IMR-90 (cell line): ENCODE data around the gene STRIP1. TPM values are rescaled to one million over a fixed set of nuclear protein-coding genes. Genes with fewer than 3 reads are reported as not detected.

ENCODE experiments used
- ATAC-seq: fragments of 200-7000 bp; cut with Tn5 transposase; 2 replicates; pipeline ENCODE4 v1.9.1; 2020; ENCODE audit warnings: low read depth, mild to moderate bottlenecking, moderate library complexity
- BruUV-seq: library from RNA; stranded (reverse); fragments of 400-500 nt; replicated peaks from 2 replicates; lab custom pipeline; 2021; lab: Mats Ljungman, UMichigan
- CTCF ChIA-PET: fragments of 300-600 bp; formaldehyde crosslinking; extraction: SDS; loops from one replicate; lab custom pipeline; 2021; ENCODE audit warnings: antibody characterized with exemption; lab: Yijun Ruan, JAX
- POLR2A ChIA-PET: fragments of 300-600 bp; sonication (Branson Sonifier 250); formaldehyde crosslinking; loops from one replicate; lab custom pipeline; 2022; ENCODE audit warnings: antibody characterized with exemption; ENCODE audit not compliant: unreplicated experiment; lab: Charles Lee
- DNase-seq: peaks from one replicate; pipeline ENCODE4 v3.0.0; 2013
- H2AFZ ChIP-seq: replicated peaks from 2 replicates; pipeline ENCODE3; 2013; ENCODE audit warnings: low read length, mild to moderate bottlenecking; ENCODE audit not compliant: poor library complexity
- H2AK5ac ChIP-seq: 2 replicates; pipeline ENCODE4 v1.6.1; 2013; ENCODE audit warnings: low read depth, low read length, inconsistent platforms
- H2AK9ac ChIP-seq: replicated peaks from 2 replicates; pipeline ENCODE3; 2013; ENCODE audit warnings: mild to moderate bottlenecking, low read depth, low read length, moderate library complexity; ENCODE audit not compliant: poor library complexity
- H2BK120ac ChIP-seq: 2 replicates; pipeline ENCODE4 v1.6.1; 2013; ENCODE audit warnings: low read depth, low read length, inconsistent platforms
- H2BK15ac ChIP-seq: 3 replicates; pipeline ENCODE4 v1.6.1; 2013; ENCODE audit warnings: low read depth, low read length, inconsistent platforms
- H2BK20ac ChIP-seq: 2 replicates; pipeline ENCODE4 v1.6.1; 2013; ENCODE audit warnings: low read depth, mild to moderate bottlenecking, inconsistent platforms, low read length, moderate library complexity
- H2BK5ac ChIP-seq: 2 replicates; pipeline ENCODE4 v1.6.1; 2013; ENCODE audit warnings: mild to moderate bottlenecking, low read depth, low read length, inconsistent platforms; ENCODE audit not compliant: poor library complexity, severe bottlenecking
- H3K14ac ChIP-seq: replicated peaks from 2 replicates; pipeline ENCODE4 v1.6.1; 2013; ENCODE audit warnings: low read depth, low read length, inconsistent platforms
- H3K18ac ChIP-seq: 2 replicates; pipeline ENCODE4 v1.6.1; 2013; ENCODE audit warnings: low read depth, low read length, control low read depth
- H3K23ac ChIP-seq: 2 replicates; pipeline ENCODE4 v1.6.1; 2013; ENCODE audit warnings: low read depth, low read length, inconsistent platforms
- H3K27ac ChIP-seq: 2 replicates; pipeline ENCODE4 v1.5.1; 2013; ENCODE audit warnings: mild to moderate bottlenecking, control low read depth, low read length; ENCODE audit not compliant: insufficient read depth
- H3K27me3 ChIP-seq: 2 replicates; pipeline ENCODE4 v1.6.1; 2013; ENCODE audit warnings: low read length; ENCODE audit not compliant: control insufficient read depth, insufficient read depth
- H3K36me3 ChIP-seq: 2 replicates; pipeline ENCODE4 v1.6.1; 2013; ENCODE audit warnings: low read length, mixed read lengths; ENCODE audit not compliant: control insufficient read depth, insufficient read depth
- H3K4ac ChIP-seq: 2 replicates; pipeline ENCODE4 v1.6.1; 2013; ENCODE audit warnings: low read depth, low read length, inconsistent platforms
- H3K4me1 ChIP-seq: 2 replicates; pipeline ENCODE4 v1.6.1; 2013; ENCODE audit warnings: low read length, mixed read lengths; ENCODE audit not compliant: control insufficient read depth, insufficient read depth
- H3K4me2 ChIP-seq: 2 replicates; pipeline ENCODE4 v1.6.1; 2013; ENCODE audit warnings: low read depth, mild to moderate bottlenecking, control low read depth, low read length, moderate library complexity
- H3K4me3 ChIP-seq: 2 replicates; pipeline ENCODE4 v1.5.1; 2013; ENCODE audit warnings: low read depth, mild to moderate bottlenecking, control low read depth, low read length, moderate library complexity; ENCODE audit not compliant: insufficient read depth
- H3K56ac ChIP-seq: 2 replicates; pipeline ENCODE4 v1.6.1; 2013; ENCODE audit warnings: low read length, inconsistent platforms; ENCODE audit not compliant: insufficient read depth; ENCODE audit errors: extremely low read depth
- H3K79me1 ChIP-seq, 2 experiments: 2 replicates each; pipeline ENCODE4 v1.6.1; 2013; ENCODE audit warnings: low read length in 2 of 2, inconsistent platforms in 1 of 2, low read depth in 1 of 2
- H3K9ac ChIP-seq: 2 replicates; pipeline ENCODE4 v1.6.1; 2013; ENCODE audit warnings: low read depth, low read length, control low read depth
- H3K9me1 ChIP-seq: 2 replicates; pipeline ENCODE4 v1.6.1; 2013; ENCODE audit warnings: low read length, inconsistent platforms; ENCODE audit not compliant: insufficient read depth
- H3K9me3 ChIP-seq: 2 replicates; pipeline ENCODE4 v1.6.1; 2013; ENCODE audit warnings: low read length; ENCODE audit not compliant: control insufficient read depth, insufficient read depth
- H4K20me1 ChIP-seq: 2 replicates; pipeline ENCODE4 v1.6.1; 2013; ENCODE audit warnings: low read length, inconsistent platforms; ENCODE audit not compliant: insufficient read depth
- H4K5ac ChIP-seq: 2 replicates; pipeline ENCODE4 v1.6.1; 2013; ENCODE audit warnings: mild to moderate bottlenecking, low read depth, low read length, control low read depth
- H4K8ac ChIP-seq, 2 experiments: 2 replicates each; pipeline ENCODE4 v1.6.1; 2013; ENCODE audit warnings: low read depth in 2 of 2, low read length in 2 of 2, control low read depth in 1 of 2, inconsistent platforms in 1 of 2
- H4K91ac ChIP-seq: 2 replicates; pipeline ENCODE4 v1.6.1; 2013; ENCODE audit warnings: low read depth, low read length, inconsistent platforms; ENCODE audit not compliant: insufficient read depth
- BHLHE40 ChIP-seq: fragments of 150-350 bp; IDR thresholded peaks from 2 replicates; pipeline ENCODE4 v1.6.1; 2016; ENCODE audit warnings: mild to moderate bottlenecking, low read depth, low read length
- MAFK ChIP-seq: IDR thresholded peaks from 2 replicates; pipeline ENCODE4 v1.6.1; 2012; ENCODE audit warnings: low read depth, low read length, improper control_type of control experiment
- MXI1 ChIP-seq: IDR thresholded peaks from 2 replicates; pipeline ENCODE4 v1.6.1; 2012; ENCODE audit warnings: low read depth, mild to moderate bottlenecking, low read length, moderate library complexity, borderline replicate concordance
- NFE2L2 ChIP-seq: fragments of 150-350 bp; IDR thresholded peaks from 2 replicates; pipeline ENCODE4 v1.6.1; 2016; ENCODE audit warnings: low read depth, mild to moderate bottlenecking, low read length
- RAD21 ChIP-seq: IDR thresholded peaks from 2 replicates; pipeline ENCODE4 v1.6.1; 2012; ENCODE audit warnings: low read length, improper control_type of control experiment
- SMC3 ChIP-seq: fragments of 150-350 bp; IDR thresholded peaks from 2 replicates; pipeline ENCODE4 v1.6.1; 2016; ENCODE audit warnings: low read depth, mild to moderate bottlenecking, antibody characterized with exemption, low read length, moderate library complexity
- WGBS, 2 experiments: methylation state at CpG; one replicate each; pipeline versions ENCODE4 v1.1.5 to v1.1.7; 2013; ENCODE audit warnings: missing lambda C conversion rate in 2 of 2; ENCODE audit not compliant: insufficient read length in 1 of 2; ENCODE audit errors: extremely low coverage in 2 of 2; 5-methylcytosine and 5-hydroxymethylcytosine counted together
- dilution Hi-C: fragments of 300-500 bp; cut with HindIII; formaldehyde crosslinking; loops from one replicate; pipeline ENCODE4 v1.14.3; 2018; ENCODE audit warnings: low sequenced_read_pairs; ENCODE audit not compliant: unreplicated experiment
- in situ Hi-C: fragments of 300-500 bp; cut with MboI; formaldehyde crosslinking; loops from 3 replicates; pipeline ENCODE4 v1.14.3; 2019; ENCODE audit warnings: low sequenced_read_pairs, inconsistent platforms, mixed read lengths
- intact Hi-C: fragments of 100-400 bp; cut with micrococcal nuclease; formaldehyde crosslinking; loops from 2 replicates; pipeline ENCODE4 v1.10.0; 2022
- polyA plus RNA-seq, 3 experiments: library from polyadenylated mRNA; depleted of rRNA; stranded (reverse); fragments of >200 nt; gene quantifications; 2 replicates each; pipeline ENCODE4 v1.2.3, GENCODE V29; 2012; ENCODE audit warnings: low replicate concordance in 1 of 3
- total RNA-seq: library from RNA; depleted of rRNA; stranded (reverse); fragments of >200 nt; gene quantifications from 2 replicates; pipeline ENCODE4 v1.2.3, GENCODE V29; 2012

The STRIP1 gene
- total and polyA plus RNA-seq, 2 of the 4 experiments (the other 2 are of a cell fraction), result 30.4 to 33.5 TPM

DNA sequence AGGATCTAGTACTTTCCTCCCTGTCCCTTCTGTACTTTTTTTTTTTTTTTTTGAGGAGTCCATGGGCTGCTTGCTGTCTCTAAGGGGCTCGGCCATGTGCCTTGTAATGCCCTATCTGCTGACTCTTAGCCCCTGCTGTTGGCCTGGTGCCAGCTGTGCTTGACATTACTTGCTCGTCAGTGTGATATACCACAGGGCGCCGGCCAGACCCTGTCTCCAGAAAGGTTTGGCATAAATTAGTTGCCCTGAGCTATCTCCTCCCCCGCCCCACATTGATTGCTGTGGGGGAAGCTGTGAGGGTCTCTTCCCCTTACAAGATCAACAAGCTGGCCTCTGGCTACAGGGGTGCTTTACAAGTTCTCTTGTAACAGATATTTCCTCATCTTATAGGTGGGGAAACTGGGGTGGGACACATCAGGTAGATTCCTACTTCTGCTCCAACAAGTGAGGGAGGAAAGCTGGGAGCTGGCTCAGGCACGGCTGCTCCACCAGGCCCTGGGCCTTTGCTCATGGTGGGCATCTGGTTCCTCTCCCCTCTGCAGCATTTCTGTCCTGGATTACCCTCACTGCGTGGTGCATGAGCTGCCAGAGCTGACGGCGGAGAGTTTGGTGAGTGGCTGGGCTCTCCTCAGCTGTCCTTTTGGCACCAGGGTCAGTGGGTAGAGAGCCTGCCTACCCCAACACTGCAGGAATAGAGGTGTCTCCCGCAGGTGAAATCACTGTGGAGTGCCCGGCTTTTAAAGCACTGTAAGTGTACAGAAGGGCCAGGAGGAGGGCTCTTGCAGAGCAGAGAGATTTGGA, 15.6 kb downstream of the STRIP1 start (continued):
- TF ChIP-seq MAFK (no peak), MXI1 (no peak)

DNA sequence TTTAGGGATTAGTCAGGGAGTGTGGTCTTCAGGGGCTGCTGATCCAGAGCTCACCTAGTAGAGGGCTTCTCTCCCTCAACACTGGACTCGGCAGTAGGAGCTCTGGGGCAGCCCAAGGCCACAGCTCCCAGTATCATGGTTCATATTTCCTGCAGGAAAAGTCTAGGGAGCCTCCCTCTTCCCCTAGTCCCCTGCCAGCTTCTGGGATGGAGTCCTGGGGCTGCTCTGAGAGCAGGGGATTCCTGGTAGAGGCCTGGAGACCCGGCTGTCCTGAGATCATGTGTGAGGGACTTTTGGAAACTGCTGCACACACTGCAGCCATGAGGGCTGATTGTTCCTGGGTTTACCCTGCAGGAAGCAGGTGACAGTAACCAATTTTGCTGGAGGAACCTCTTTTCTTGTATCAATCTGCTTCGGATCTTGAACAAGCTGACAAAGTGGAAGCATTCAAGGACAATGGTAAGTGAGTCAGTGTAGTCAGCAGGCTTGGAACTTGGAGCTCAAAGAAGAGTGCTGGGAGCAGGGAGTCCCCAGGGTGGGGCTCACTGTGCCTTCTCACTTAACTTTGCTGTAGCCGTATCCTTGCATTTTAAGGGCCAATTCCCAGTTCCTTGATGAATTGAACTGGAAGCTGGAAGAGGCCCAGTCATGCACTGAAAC, 16.3 kb downstream of the STRIP1 start:
- CTCF ChIA-PET, result interaction anchor here (1.4 to 1.7 kb wide), 2 partner anchors 9 to 55 kb away, joined by 3 to 4 read pairs; no protein-coding TSS in a partner anchor
- peak overlapping the region; percentile 52; the same call in 1 of the 2 replicates for H3K9ac ChIP-seq
- H3K18ac ChIP-seq, result no peak overlapping the region; the same call in 1 of the 2 replicates
- no peak overlapping the region for H2BK15ac ChIP-seq
- H3K14ac ChIP-seq, result no peak overlapping the region
- peak overlapping the region; percentile 52 for H2BK5ac ChIP-seq
- H3K4me3 ChIP-seq, result no peak overlapping the region
- no peak overlapping the region for H2AK5ac ChIP-seq
- 0 out of 4 replicates have a peak overlapping the region, but pooled peaks of 1 of the 2 experiments have one; percentile 17 for H4K8ac ChIP-seq
- DNase-seq, result peak; percentile 13
- TF ChIP-seq NFE2L2, result no peak
- no peak for TF ChIP-seq RAD21
- TF ChIP-seq BHLHE40, result no peak
- TF ChIP-seq SMC3, result no peak
- dilution Hi-C loops (no loop called here), intact Hi-C loops (loop anchor here (10.0 kb wide), 1 partner anchor 264 kb away; no protein-coding TSS in a partner anchor), in situ Hi-C loops (loop anchor here (5.0 kb wide), 1 partner anchor 57 kb away; no protein-coding TSS in a partner anchor)
- no peak overlapping the region for H3K56ac ChIP-seq
- no peak overlapping the region for H2AK9ac ChIP-seq
- H4K91ac ChIP-seq, result 0 out of 2 replicates have a peak overlapping the region, but pooled peaks have one; percentile 20
- peaks cover 78% of the 10 kb centered on the region for H3K36me3 ChIP-seq
- peaks cover 6% of the 10 kb centered on the region for H3K9me1 ChIP-seq
- ATAC-seq, result peak; percentile 25
- no TSS peak for BruUV-seq
- H3K9me3 ChIP-seq, result no peaks in the 10 kb centered on the region
- peaks cover 23% of the 10 kb centered on the region for H3K4me1 ChIP-seq
- 0 out of 2 replicates have a peak overlapping the region, but pooled peaks have one; percentile 11 for H2BK120ac ChIP-seq
- 0 out of 2 replicates have a peak overlapping the region, but pooled peaks have one; percentile 19 for H3K4ac ChIP-seq
- H3K79me1 ChIP-seq, result peaks cover 0 to 15% of the 10 kb centered on the region in 2 experiments; a peak in 3 of 4 replicates
- peak overlapping the region; percentile 47; the same call in 1 of the 2 replicates for H2BK20ac ChIP-seq
- 43% methylated on average over 1 of the region's 4 CpGs; no CpG with 5 or more reads in 1 of the 2 experiments for WGBS, 2 experiments
- no peak overlapping the region for H3K27ac ChIP-seq
- H2AFZ ChIP-seq, result no peak overlapping the region
- no peak overlapping the region for H4K5ac ChIP-seq
- peak overlapping the region; percentile 45; the same call in 1 of the 2 replicates for H3K23ac ChIP-seq
- no peaks in the 10 kb centered on the region for H3K27me3 ChIP-seq
- peaks cover 24% of the 10 kb centered on the region; the same call in 1 of the 2 replicates for H4K20me1 ChIP-seq
- POLR2A ChIA-PET, result interaction anchor here (1.3 kb wide), 1 partner anchor 16 kb away, joined by 3 read pairs; no protein-coding TSS in a partner anchor
- peak overlapping the region; percentile 20; the same call in 1 of the 2 replicates for H3K4me2 ChIP-seq
